ENCODE measurements around the gene ARF6.

GRCh38 chr14:49892301-49892635 is 614 bp upstream of the ARF6 start:
- TF ChIP-seq CTCF (IDR thresholded peaks at IDR 0.05): no peak
- TF ChIP-seq PHF8 (IDR thresholded peaks at IDR 0.05; ENCODE audit: borderline replicate concordance, low read depth): no peak
- TF ChIP-seq CHD2 (IDR thresholded peaks at IDR 0.05; ENCODE audit: low read length, partially characterized antibody): no peak
- TF ChIP-seq POLR2AphosphoS2 (conservative IDR thresholded peaks at IDR 0.05; ENCODE audit: low read length): no peak
- no peak for TF ChIP-seq EP300 (IDR thresholded peaks at IDR 0.05)
- TF ChIP-seq ZFP36 (IDR thresholded peaks at IDR 0.05; ENCODE audit: borderline replicate concordance, partially characterized antibody): no peak
- TF ChIP-seq ELK1 (IDR thresholded peaks at IDR 0.05; ENCODE audit: low read depth, low read length): no peak
- no peak for TF ChIP-seq TP53 (CRISPR knock-in tag; IDR thresholded peaks at IDR 0.05)

All from A549 (cell line).